Smooth muscle cell (in vitro differentiated cells): ENCODE data around the gene MET. TPM values are rescaled to one million over a fixed set of nuclear protein-coding genes. Genes with fewer than 3 reads are reported as not detected.

Experiments used
- DNase-seq: peaks from one replicate; lab custom pipeline; 2025; ENCODE audit not compliant: unreplicated experiment; lab: John Stamatoyannopoulos, UW
- H2AFZ ChIP-seq: fragments of 200-600 bp; sonication (generic); 2 replicates; pipeline ENCODE4 v1.6.0; 2016; ENCODE audit warnings: antibody characterized with exemption, low read depth, mild to moderate bottlenecking
- H3F3A ChIP-seq: fragments of 200-600 bp; sonication (generic); 2 replicates; pipeline ENCODE4 v1.6.0; 2017; ENCODE audit warnings: antibody characterized with exemption, low read depth
- H3K27ac ChIP-seq: fragments of 200-600 bp; sonication (generic); 2 replicates; pipeline ENCODE4 v1.5.1; 2016; ENCODE audit warnings: low read depth, mild to moderate bottlenecking
- H3K27me3 ChIP-seq: fragments of 200-600 bp; sonication (generic); 2 replicates; pipeline ENCODE4 v1.6.1; 2016; ENCODE audit warnings: low read depth, mild to moderate bottlenecking
- H3K36me3 ChIP-seq: fragments of 200-600 bp; sonication (generic); 2 replicates; pipeline ENCODE4 v1.5.1; 2016; ENCODE audit warnings: low read depth
- H3K4me1 ChIP-seq: fragments of 200-600 bp; sonication (generic); 2 replicates; pipeline ENCODE4 v1.5.1; 2016; ENCODE audit warnings: low read depth
- H3K4me2 ChIP-seq: fragments of 200-600 bp; sonication (generic); 2 replicates; pipeline ENCODE4 v1.6.0; 2016; ENCODE audit warnings: mild to moderate bottlenecking
- H3K4me3 ChIP-seq: fragments of 200-600 bp; sonication (generic); 2 replicates; pipeline ENCODE4 v1.5.1; 2016; ENCODE audit warnings: mild to moderate bottlenecking
- H3K79me2 ChIP-seq: fragments of 200-600 bp; sonication (generic); 2 replicates; pipeline ENCODE4 v1.6.0; 2016; ENCODE audit warnings: low read depth, mild to moderate bottlenecking
- H3K9ac ChIP-seq: fragments of 200-600 bp; sonication (generic); 2 replicates; pipeline ENCODE4 v1.6.0; 2016; ENCODE audit warnings: low read depth
- H3K9me3 ChIP-seq: fragments of 200-600 bp; sonication (generic); replicated peaks from 2 replicates; pipeline ENCODE4 v1.5.1; 2016; ENCODE audit warnings: low read depth
- H4K20me1 ChIP-seq: fragments of 200-600 bp; sonication (generic); 2 replicates; pipeline ENCODE4 v1.6.0; 2016; ENCODE audit warnings: low read depth
- WGBS: methylation state at CpG from one replicate; pipeline ENCODE4 v1.1.7; 2016; ENCODE audit warnings: low lambda C conversion rate; 5-methylcytosine and 5-hydroxymethylcytosine counted together
- polyA plus RNA-seq: library from polyadenylated mRNA; unstranded; fragments of >200 nt; fragmentation: Nextera tagmentation; extraction: Ambion mirVana; gene quantifications from 2 replicates; pipeline ENCODE4 v1.2.1, GENCODE V29; 2016
- total RNA-seq: library from RNA; depleted of rRNA; stranded (reverse); fragments of >200 nt; gene quantifications from 2 replicates; pipeline ENCODE4 v1.2.3, GENCODE V29; 2014
- TF ChIP-seq, protein P1 (sequence below): fragments of 200-600 bp; sonication (generic); IDR thresholded peaks from 2 replicates; pipeline ENCODE4 v1.5.1; 2017; ENCODE audit warnings: borderline replicate concordance, mild to moderate bottlenecking, antibody characterized with exemption; ENCODE audit not compliant: insufficient read depth, poor library complexity, severe bottlenecking

Gene MET
- total and polyA plus RNA-seq, 2 experiments from 2014 or later = 1.2 to 12.0 TPM

DNA sequence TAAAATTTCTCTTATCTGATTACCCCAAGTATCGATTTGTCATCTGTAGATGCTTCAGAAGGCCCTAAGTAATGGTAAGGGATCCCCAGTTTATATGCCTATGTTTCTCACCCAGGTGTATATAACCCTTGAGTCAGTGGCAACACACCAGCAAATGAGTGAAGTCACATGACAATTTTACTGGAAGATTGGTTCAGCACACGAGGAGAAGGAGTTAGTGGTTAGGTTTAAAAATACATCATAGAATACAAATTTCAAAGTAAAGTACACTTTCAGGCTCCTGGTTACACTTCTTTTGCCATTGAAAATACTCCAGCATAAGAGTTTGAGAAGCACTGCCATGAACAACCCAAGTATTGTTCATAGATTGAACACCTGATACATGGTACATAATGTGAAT lies 160.7 kb downstream of the MET start:
- Histone ChIP-seq H2AFZ (no peak overlapping the region), H3K4me2 (no peak overlapping the region), H3K9ac (no peak overlapping the region), H3K79me2 (no peaks in the 10 kb centered on the region), H3K4me1 (no peaks in the 10 kb centered on the region), H3K27ac (no peak overlapping the region), H3K27me3 (no peaks in the 10 kb centered on the region), H3F3A (no peaks in the 10 kb centered on the region), H4K20me1 (no peaks in the 10 kb centered on the region), H3K4me3 (no peak overlapping the region), H3K36me3 (no peaks in the 10 kb centered on the region), H3K9me3 (no peaks in the 10 kb centered on the region)
- DNase-seq = no peak
- 71% methylated on average over 2 of the region's 2 CpGs for WGBS
- TF ChIP-seq, protein P1, sequence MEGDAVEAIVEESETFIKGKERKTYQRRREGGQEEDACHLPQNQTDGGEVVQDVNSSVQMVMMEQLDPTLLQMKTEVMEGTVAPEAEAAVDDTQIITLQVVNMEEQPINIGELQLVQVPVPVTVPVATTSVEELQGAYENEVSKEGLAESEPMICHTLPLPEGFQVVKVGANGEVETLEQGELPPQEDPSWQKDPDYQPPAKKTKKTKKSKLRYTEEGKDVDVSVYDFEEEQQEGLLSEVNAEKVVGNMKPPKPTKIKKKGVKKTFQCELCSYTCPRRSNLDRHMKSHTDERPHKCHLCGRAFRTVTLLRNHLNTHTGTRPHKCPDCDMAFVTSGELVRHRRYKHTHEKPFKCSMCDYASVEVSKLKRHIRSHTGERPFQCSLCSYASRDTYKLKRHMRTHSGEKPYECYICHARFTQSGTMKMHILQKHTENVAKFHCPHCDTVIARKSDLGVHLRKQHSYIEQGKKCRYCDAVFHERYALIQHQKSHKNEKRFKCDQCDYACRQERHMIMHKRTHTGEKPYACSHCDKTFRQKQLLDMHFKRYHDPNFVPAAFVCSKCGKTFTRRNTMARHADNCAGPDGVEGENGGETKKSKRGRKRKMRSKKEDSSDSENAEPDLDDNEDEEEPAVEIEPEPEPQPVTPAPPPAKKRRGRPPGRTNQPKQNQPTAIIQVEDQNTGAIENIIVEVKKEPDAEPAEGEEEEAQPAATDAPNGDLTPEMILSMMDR = no peak

GRCh38 chr7:116834815-116835504 lies 163.0 kb downstream of the MET start:
- Histone ChIP-seq H3K4me2 (no peak overlapping the region), H4K20me1 (no peaks in the 10 kb centered on the region), H3K4me3 (no peak overlapping the region), H3F3A (no peaks in the 10 kb centered on the region), H3K4me1 (no peaks in the 10 kb centered on the region), H3K27me3 (no peaks in the 10 kb centered on the region), H3K27ac (no peak overlapping the region), H2AFZ (no peak overlapping the region), H3K9ac (no peak overlapping the region), H3K36me3 (no peaks in the 10 kb centered on the region), H3K79me2 (no peaks in the 10 kb centered on the region), H3K9me3 (no peaks in the 10 kb centered on the region)
- TF ChIP-seq, protein P1 = no peak
- DNase-seq = no peak
- WGBS = 85% methylated on average over 9 of the region's 9 CpGs

GRCh38 chr7:116836048-116836447 lies 164.1 kb downstream of the MET start:
- no peak overlapping the region for H3K4me3 ChIP-seq
- H2AFZ ChIP-seq = no peak overlapping the region
- whole genome bisulfite sequencing = 88% methylated on average over 2 of the region's 2 CpGs
- H4K20me1 ChIP-seq = no peaks in the 10 kb centered on the region
- no peak for DNase-seq
- no peak overlapping the region for H3K27ac ChIP-seq
- no peaks in the 10 kb centered on the region for H3F3A ChIP-seq
- TF ChIP-seq, protein P1 = no peak
- H3K9me3 ChIP-seq = no peaks in the 10 kb centered on the region
- no peaks in the 10 kb centered on the region for H3K4me1 ChIP-seq
- H3K27me3 ChIP-seq = no peaks in the 10 kb centered on the region
- no peak overlapping the region for H3K4me2 ChIP-seq
- no peak overlapping the region for H3K9ac ChIP-seq
- H3K79me2 ChIP-seq = no peaks in the 10 kb centered on the region
- no peaks in the 10 kb centered on the region for H3K36me3 ChIP-seq

DNA sequence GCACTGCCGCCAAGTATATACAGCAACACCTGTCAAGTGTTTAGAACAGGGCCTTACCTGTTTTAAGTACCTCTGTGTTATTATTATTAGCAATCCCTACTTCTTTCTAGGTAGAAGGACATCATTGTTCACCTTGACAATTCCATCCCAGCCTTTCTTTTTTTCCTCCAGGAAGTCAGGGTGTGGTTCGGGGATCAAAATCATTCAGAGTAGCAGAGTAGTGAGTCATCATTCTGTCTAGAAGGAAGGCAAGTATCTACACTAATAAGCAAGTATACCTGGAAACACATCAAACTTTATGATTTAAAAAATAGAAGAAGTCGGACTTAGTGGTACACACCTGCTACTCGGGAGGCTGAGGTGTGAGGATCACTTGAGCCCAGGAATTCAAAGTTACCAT lies 164.9 kb downstream of the MET start:
- Histone ChIP-seq H3K4me2 (no peak overlapping the region), H3F3A (no peaks in the 10 kb centered on the region), H3K9ac (no peak overlapping the region), H4K20me1 (no peaks in the 10 kb centered on the region), H3K27ac (no peak overlapping the region), H3K9me3 (no peaks in the 10 kb centered on the region), H3K4me3 (no peak overlapping the region), H3K36me3 (no peaks in the 10 kb centered on the region), H2AFZ (no peak overlapping the region), H3K4me1 (no peaks in the 10 kb centered on the region), H3K79me2 (no peaks in the 10 kb centered on the region), H3K27me3 (no peaks in the 10 kb centered on the region)
- TF ChIP-seq, protein P1 = no peak
- no peak for DNase-seq
- 93% methylated on average over 4 of the region's 4 CpGs for WGBS
